Stimulated activated CD4-positive, alpha-beta T cell treated with anti-CD3 and anti-CD28 coated beads, Interleukin-12 subunit alpha, Interleukin-12 subunit beta, amount 100 ng/mL, for 4 hours (primary cell): Measurements from ENCODE around the gene KCP.
A peak's percentile ranks its signal among the peaks of the same experiment; 100 is the strongest.

Experiments
- DNase-seq: peaks from one replicate; pipeline ENCODE4 v3.0.0-alpha.2; 2020

The KCP gene

GRCh38 chr7:128938544-128939074 is 28.1 kb upstream of the KCP start:
- DNase-seq: no peak

GRCh38 chr7:128937647-128938543 is 27.4 kb upstream of the KCP start, which contains the start of gene IRF5:
Gene IRF5, plus strand, starts transcription at chr7:128937927. Its CDS starts 4,155 bp downstream, at chr7:128942082.
- DNase-seq: no peak

- DNase-seq: no peak
Observed at GRCh38 chr7:128937271-128937646, 26.8 kb upstream of the KCP start.

- no peak for DNase-seq
Observed at GRCh38 chr7:128936798-128937197, 26.3 kb upstream of the KCP start.

GRCh38 chr7:128935342-128935730 is 24.8 kb upstream of the KCP start:
- DNase-seq: no peak

GRCh38 chr7:128934361-128935341 is 24.1 kb upstream of the KCP start:
- DNase-seq: no peak

GRCh38 chr7:128933180-128933891 is 22.8 kb upstream of the KCP start:
- DNase-seq: peak; percentile 31

GRCh38 chr7:128932862-128933179 is 22.3 kb upstream of the KCP start:
- DNase-seq: no peak

- no peak for DNase-seq
Observed at GRCh38 chr7:128931965-128932861, 21.7 kb upstream of the KCP start.

GRCh38 chr7:128931190-128931798 is 20.8 kb upstream of the KCP start:
- no peak for DNase-seq

GRCh38 chr7:128928882-128929788 is 18.6 kb upstream of the KCP start:
- DNase-seq: no peak

- DNase-seq: no peak
Observed at GRCh38 chr7:128928159-128928813, 17.8 kb upstream of the KCP start.

- DNase-seq: no peak
Observed at GRCh38 chr7:128924707-128925588, 14.4 kb upstream of the KCP start.

GRCh38 chr7:128923411-128923800 is 12.9 kb upstream of the KCP start:
- DNase-seq: no peak

GRCh38 chr7:128922496-128923410 is 12.2 kb upstream of the KCP start:
- no peak for DNase-seq

- no peak for DNase-seq
Observed at GRCh38 chr7:128921866-128922440, 11.4 kb upstream of the KCP start.
